Measurements from ENCODE around the gene ABHD12. TPM values are rescaled to one million over a fixed set of nuclear protein-coding genes. Genes with fewer than 3 reads are reported as not detected.

The ABHD12 gene
- total RNA-seq, 1 experiment from 2014 or later: 60.1 TPM

- no peaks in the 10 kb centered on the region for H4K20me1 ChIP-seq (ENCODE audit: insufficient read depth)
- H3K79me2 ChIP-seq (ENCODE audit: low read depth): no peaks in the 10 kb centered on the region
- ChIA-PET POLR2A (ENCODE audit: unreplicated experiment) (no interaction called here), CTCF (no interaction called here)
- H3K9me2 ChIP-seq (ENCODE audit: insufficient read depth): no peaks in the 10 kb centered on the region
- no peaks in the 10 kb centered on the region for H3K9me3 ChIP-seq (ENCODE audit: insufficient read depth, low read depth)
- H3K4me2 ChIP-seq: no peak overlapping the region
- H2AFZ ChIP-seq: no peak overlapping the region
- TF ChIP-seq EZH2 (IDR thresholded peaks at IDR 0.05; ENCODE audit: low read depth) (no peak), CTCF (conservative IDR thresholded peaks at IDR 0.05) (no peak)
- intact Hi-C loops (cut with micrococcal nuclease; ENCODE audit: unreplicated experiment): no loop called here
- DNase-seq: no peak
- H3K27me3 ChIP-seq (ENCODE audit: insufficient read depth, low read depth): no peaks in the 10 kb centered on the region
- BruUV-seq (replicated peaks): no TSS peak
- no peaks in the 10 kb centered on the region for H3K4me1 ChIP-seq (replicated peaks; ENCODE audit: insufficient read depth)
- no peak overlapping the region for H3K27ac ChIP-seq
- H3K4me3 ChIP-seq: no peak overlapping the region
- no peaks in the 10 kb centered on the region for H3K36me3 ChIP-seq (ENCODE audit: low read depth)
- no peaks in the 10 kb centered on the region for H3F3A ChIP-seq (ENCODE audit: insufficient read depth, low read depth)
Measured at GRCh38 chr20:25325073-25325472, 65.6 kb downstream of the ABHD12 start.

- Histone ChIP-seq H3K27ac (no peak overlapping the region), H3K4me1 (replicated peaks; ENCODE audit: insufficient read depth) (no peaks in the 10 kb centered on the region), H3K9me3 (ENCODE audit: insufficient read depth, low read depth) (no peaks in the 10 kb centered on the region), H3K4me3 (no peak overlapping the region), H4K20me1 (ENCODE audit: insufficient read depth) (no peaks in the 10 kb centered on the region), H3K27me3 (ENCODE audit: insufficient read depth, low read depth) (no peaks in the 10 kb centered on the region), H3K4me2 (no peak overlapping the region), H3K36me3 (ENCODE audit: low read depth) (no peaks in the 10 kb centered on the region), H3K9me2 (ENCODE audit: insufficient read depth) (no peaks in the 10 kb centered on the region), H2AFZ (no peak overlapping the region), H3K79me2 (ENCODE audit: low read depth) (no peaks in the 10 kb centered on the region), H3F3A (ENCODE audit: insufficient read depth, low read depth) (no peaks in the 10 kb centered on the region)
- BruUV-seq (replicated peaks): no TSS peak
- no peak for DNase-seq
- ChIA-PET POLR2A (ENCODE audit: unreplicated experiment) (no interaction called here), CTCF (no interaction called here)
- intact Hi-C loops (cut with micrococcal nuclease; ENCODE audit: unreplicated experiment): no loop called here
- no peak for TF ChIP-seq EZH2 (IDR thresholded peaks at IDR 0.05; ENCODE audit: low read depth)
- no peak for TF ChIP-seq CTCF (conservative IDR thresholded peaks at IDR 0.05)
Measured at GRCh38 chr20:25324412-25324811, 66.2 kb downstream of the ABHD12 start.

GRCh38 chr20:25323496-25324246, 67.0 kb downstream of the ABHD12 start:
- Histone ChIP-seq H3K36me3 (ENCODE audit: low read depth) (no peaks in the 10 kb centered on the region), H3K27me3 (ENCODE audit: insufficient read depth, low read depth) (no peaks in the 10 kb centered on the region), H3K4me3 (no peak overlapping the region), H4K20me1 (ENCODE audit: insufficient read depth) (no peaks in the 10 kb centered on the region), H3K9me2 (ENCODE audit: insufficient read depth) (no peaks in the 10 kb centered on the region), H2AFZ (no peak overlapping the region), H3K79me2 (ENCODE audit: low read depth) (no peaks in the 10 kb centered on the region), H3K27ac (no peak overlapping the region), H3K9me3 (ENCODE audit: insufficient read depth, low read depth) (no peaks in the 10 kb centered on the region), H3K4me1 (replicated peaks; ENCODE audit: insufficient read depth) (no peaks in the 10 kb centered on the region), H3F3A (ENCODE audit: insufficient read depth, low read depth) (no peaks in the 10 kb centered on the region), H3K4me2 (no peak overlapping the region)
- CTCF ChIA-PET: no interaction called here
- TF ChIP-seq EZH2 (IDR thresholded peaks at IDR 0.05; ENCODE audit: low read depth): no peak
- DNase-seq: no peak
- no TSS peak for BruUV-seq (replicated peaks)
- intact Hi-C loops (cut with micrococcal nuclease; ENCODE audit: unreplicated experiment): no loop called here
- POLR2A ChIA-PET (ENCODE audit: unreplicated experiment): no interaction called here

- TF ChIP-seq EZH2 (IDR thresholded peaks at IDR 0.05; ENCODE audit: low read depth): no peak
- TF ChIP-seq CTCF (conservative IDR thresholded peaks at IDR 0.05): no peak
- no peaks in the 10 kb centered on the region for H3K9me3 ChIP-seq (ENCODE audit: insufficient read depth, low read depth)
- no peaks in the 10 kb centered on the region for H3K36me3 ChIP-seq (ENCODE audit: low read depth)
- BruUV-seq (replicated peaks): no TSS peak
- H2AFZ ChIP-seq: no peak overlapping the region
- no peaks in the 10 kb centered on the region for H3K27me3 ChIP-seq (ENCODE audit: insufficient read depth, low read depth)
- DNase-seq: no peak
- H3K4me1 ChIP-seq (replicated peaks; ENCODE audit: insufficient read depth): no peaks in the 10 kb centered on the region
- H3K4me3 ChIP-seq: no peak overlapping the region
- H3K4me2 ChIP-seq: no peak overlapping the region
- POLR2A ChIA-PET (ENCODE audit: unreplicated experiment): no interaction called here
- H4K20me1 ChIP-seq (ENCODE audit: insufficient read depth): no peaks in the 10 kb centered on the region
- H3F3A ChIP-seq (ENCODE audit: insufficient read depth, low read depth): no peaks in the 10 kb centered on the region
- no peaks in the 10 kb centered on the region for H3K79me2 ChIP-seq (ENCODE audit: low read depth)
- intact Hi-C loops (cut with micrococcal nuclease; ENCODE audit: unreplicated experiment): no loop called here
- H3K9me2 ChIP-seq (ENCODE audit: insufficient read depth): no peaks in the 10 kb centered on the region
- CTCF ChIA-PET: no interaction called here
- H3K27ac ChIP-seq: no peak overlapping the region
Measured at GRCh38 chr20:25321991-25322390, 68.6 kb downstream of the ABHD12 start.

Measured in PC-9 (cell line).